Loucy (cell line): ENCODE results near the gene UNK.

Experiments used
- CTCF ChIP-seq: fragments of 200-600 bp; sonication (generic); conservative IDR thresholded peaks from 2 replicates; pipeline ENCODE4 v1.5.1; 2014; ENCODE audit warnings: mild to moderate bottlenecking, antibody characterized with exemption, low read length
- EZH2phosphoT487 ChIP-seq: fragments of 200-600 bp; IDR thresholded peaks from 2 replicates; pipeline ENCODE4 v1.6.1; 2018; ENCODE audit warnings: antibody characterized with exemption, mild to moderate bottlenecking, moderate library complexity, borderline replicate concordance

DNA sequence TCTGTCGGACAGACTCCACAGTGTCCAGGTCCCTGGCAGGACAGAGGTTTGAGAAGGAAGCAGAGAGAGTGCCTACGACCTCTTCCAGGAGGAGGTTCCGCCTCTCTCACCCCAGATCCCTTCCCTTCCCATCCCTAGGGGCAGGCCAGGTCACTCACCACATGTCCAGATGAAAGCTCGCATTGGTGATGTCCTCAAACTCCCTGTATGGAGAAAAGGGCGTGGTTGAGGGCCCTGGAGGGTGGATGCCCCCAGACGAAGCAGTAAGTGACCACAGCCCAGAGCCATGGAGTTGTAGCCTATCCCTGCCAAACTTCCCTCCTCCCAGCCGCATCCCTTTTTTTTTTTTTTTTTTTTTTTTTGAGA lies 56.2 kb downstream of the UNK start:
- no peak for TF ChIP-seq EZH2phosphoT487
- no peak for TF ChIP-seq CTCF
